Mucosa of rectum (tissue), 2 donors: ENCODE data around the gene CALML4.
A peak's percentile ranks its signal among the peaks of the same experiment; 100 is the strongest.
"Not testable (repeated sequence)": the region's sequence is repeated elsewhere in the genome, so short reads cannot be mapped to it uniquely, and the experiment has no call there.

Experiments used
- H3K27ac ChIP-seq, 2 donors: one replicate each; pipeline ENCODE4 v1.7.0; 2013; ENCODE audit warnings: inconsistent platforms in 2 of 2, low read depth in 2 of 2, low read length in 2 of 2
- H3K27me3 ChIP-seq, 2 donors: one replicate each; pipeline ENCODE4 v1.7.0; 2013; ENCODE audit warnings: low read length in 2 of 2; ENCODE audit not compliant: control insufficient read depth in 2 of 2, insufficient read depth in 2 of 2
- H3K36me3 ChIP-seq, 2 donors: one replicate each; pipeline ENCODE4 v1.7.0; 2013; ENCODE audit warnings: low read length in 2 of 2; ENCODE audit not compliant: control insufficient read depth in 2 of 2, insufficient read depth in 2 of 2
- H3K4me1 ChIP-seq, 2 donors: one replicate each; pipeline ENCODE4 v1.7.0; 2013; ENCODE audit warnings: low read length in 2 of 2, mild to moderate bottlenecking in 1 of 2; ENCODE audit not compliant: control insufficient read depth in 2 of 2, insufficient read depth in 2 of 2
- H3K4me3 ChIP-seq, 2 donors: one replicate each; pipeline ENCODE4 v1.7.0; 2013; ENCODE audit warnings: low read length in 2 of 2
- H3K9ac ChIP-seq, 2 donors: one replicate each; pipeline ENCODE4 v1.7.0; 2013; ENCODE audit warnings: low read length in 2 of 2, low read depth in 1 of 2, mild to moderate bottlenecking in 1 of 2
- H3K9me3 ChIP-seq, 2 donors: one replicate each; pipeline ENCODE4 v1.7.0; 2013; ENCODE audit warnings: low read length in 2 of 2; ENCODE audit not compliant: control insufficient read depth in 2 of 2
- donor health status: healthy.
- donor health status: Normal muscosa, but diverticular disease.

CALML4 gene

DNA sequence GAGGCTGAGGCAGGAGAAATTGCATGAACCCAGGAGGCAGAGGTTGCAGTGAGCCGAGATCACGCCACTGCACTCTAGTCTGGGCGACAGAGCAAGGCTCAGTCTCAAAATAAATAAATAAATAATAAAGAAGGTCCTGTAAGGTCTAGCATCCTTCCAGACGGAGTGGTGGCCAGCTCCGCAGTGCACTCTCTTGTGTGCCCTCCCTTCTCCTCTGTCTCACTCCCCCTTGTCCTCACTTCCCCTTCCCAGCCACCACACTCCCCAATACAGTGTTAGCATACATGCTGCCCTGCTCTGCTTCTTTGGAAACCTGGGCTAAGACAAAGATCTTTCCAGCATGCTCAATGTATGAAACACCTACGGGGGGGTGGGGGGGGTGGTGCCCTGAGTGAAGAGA lies 27.8 kb upstream of the CALML4 start:
- Histone ChIP-seq H3K9ac (no peak overlapping the region), H3K27me3 (no peaks in the 10 kb centered on the region), H3K4me1 (peaks cover 15 to 29% of the 10 kb centered on the region in 2 donors), H3K27ac (no peak overlapping the region), H3K36me3 (no peaks in the 10 kb centered on the region), H3K9me3 (no peaks in the 10 kb centered on the region), H3K4me3 (no peak overlapping the region)

DNA sequence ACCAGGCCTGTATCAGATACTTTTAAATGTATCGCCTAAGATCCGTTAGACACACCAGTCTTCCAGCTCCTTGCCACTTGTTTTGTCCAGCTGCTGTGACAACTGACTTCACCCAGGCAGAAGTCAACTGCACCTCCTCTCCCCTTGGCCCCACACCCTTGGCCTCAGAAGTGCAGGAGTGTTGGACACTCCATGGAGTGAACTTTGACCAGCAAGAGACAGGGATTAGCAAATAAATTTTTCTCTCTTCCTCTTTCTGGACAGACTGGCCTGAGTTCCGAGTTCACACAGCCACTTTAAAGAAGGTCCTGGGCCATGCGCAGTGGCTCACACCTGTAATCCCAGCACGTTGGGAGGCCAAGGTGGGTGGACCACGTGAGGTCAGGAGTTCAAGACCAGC lies 27.3 kb upstream of the CALML4 start:
- Histone ChIP-seq H3K36me3 (no peaks in the 10 kb centered on the region), H3K4me3 (no peak overlapping the region), H3K27me3 (no peaks in the 10 kb centered on the region), H3K4me1 (peaks cover 18 to 34% of the 10 kb centered on the region in 2 donors), H3K9ac (no peak overlapping the region), H3K27ac (no peak overlapping the region), H3K9me3 (no peaks in the 10 kb centered on the region)

DNA sequence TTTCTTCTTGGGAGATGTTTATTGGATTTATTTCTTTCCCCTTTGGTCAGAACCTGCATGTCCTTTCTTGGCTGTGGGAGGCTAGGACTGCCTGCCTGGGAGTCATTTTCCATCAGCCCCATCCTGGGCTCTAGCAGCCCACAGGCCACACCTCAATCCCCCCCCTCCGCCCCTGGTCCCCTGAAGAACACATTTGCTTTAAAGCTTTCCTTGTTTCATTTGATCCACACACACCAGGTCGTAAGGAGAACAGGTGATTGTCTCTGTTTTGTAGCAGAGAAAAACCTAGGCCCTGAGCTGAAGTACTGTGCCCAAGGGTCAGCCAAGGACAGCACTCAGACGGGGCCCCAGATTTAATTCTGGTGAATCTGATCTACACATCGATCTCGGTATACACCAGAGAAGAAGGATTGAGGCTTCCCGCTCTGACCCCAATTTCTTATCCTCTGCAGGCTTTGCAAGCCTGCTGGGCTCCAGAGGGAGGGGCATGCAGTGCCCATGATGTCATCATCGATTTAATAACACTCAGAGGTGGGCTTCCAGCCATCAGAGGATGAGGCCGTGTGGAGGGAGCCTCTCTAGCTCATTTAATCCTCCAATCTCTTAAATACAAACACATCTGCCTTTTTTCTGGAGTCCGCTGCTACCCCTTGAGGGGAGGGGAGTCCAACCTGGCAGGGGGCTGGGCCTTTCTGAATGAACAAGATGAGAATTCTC lies 26.1 kb upstream of the CALML4 start:
- Histone ChIP-seq H3K36me3 (no peaks in the 10 kb centered on the region), H3K27ac (no peak overlapping the region), H3K4me1 (peaks cover 18 to 34% of the 10 kb centered on the region in 2 donors), H3K27me3 (no peaks in the 10 kb centered on the region), H3K9ac (no peak overlapping the region), H3K9me3 (no peaks in the 10 kb centered on the region), H3K4me3 (no peak overlapping the region)

DNA sequence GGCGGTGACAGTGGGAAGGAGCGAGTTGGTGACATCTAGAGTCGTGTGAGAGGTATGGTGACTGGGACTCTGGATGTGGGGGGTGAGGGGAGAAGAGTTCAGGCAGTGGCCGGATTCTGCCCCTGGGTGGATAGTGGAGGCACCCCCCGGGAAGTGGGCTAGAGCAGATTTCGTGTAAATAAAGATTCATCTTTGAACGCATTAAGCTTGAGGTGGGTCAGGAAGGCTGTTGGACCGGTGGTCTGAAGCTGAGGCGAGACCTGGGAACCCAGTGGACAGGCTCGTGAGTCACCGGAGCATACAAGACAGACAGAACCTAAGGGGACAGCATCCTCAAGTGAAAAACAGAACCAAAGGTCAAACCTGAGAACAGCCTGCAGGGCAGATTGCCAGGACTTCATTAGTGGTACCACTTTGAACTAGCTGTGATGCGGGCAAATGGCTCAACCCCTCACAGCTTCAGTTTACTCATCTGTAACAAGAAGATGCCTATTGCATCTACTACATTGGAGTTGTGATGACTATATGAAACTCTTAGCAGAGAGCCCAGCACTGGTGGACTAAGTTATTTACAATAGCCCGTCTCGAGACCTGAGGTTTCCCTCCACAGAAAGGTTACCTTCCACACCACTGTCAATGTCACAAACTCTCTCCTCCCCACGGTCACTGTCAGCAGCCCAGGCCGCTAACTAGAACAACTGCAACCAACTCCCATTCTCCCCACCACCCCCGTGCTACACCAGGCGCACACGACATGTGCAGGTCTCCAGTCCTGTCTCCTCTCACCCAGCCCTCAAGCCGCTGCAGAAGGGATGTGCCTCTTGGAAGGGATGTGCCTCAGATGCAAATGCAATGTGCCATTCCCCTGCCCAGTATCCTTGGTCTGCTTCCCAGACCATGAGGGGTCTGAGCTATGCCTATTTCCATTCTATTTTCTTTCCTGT lies 25.3 kb upstream of the CALML4 start:
- peaks cover 18 to 34% of the 10 kb centered on the region in 2 donors for H3K4me1 ChIP-seq

DNA sequence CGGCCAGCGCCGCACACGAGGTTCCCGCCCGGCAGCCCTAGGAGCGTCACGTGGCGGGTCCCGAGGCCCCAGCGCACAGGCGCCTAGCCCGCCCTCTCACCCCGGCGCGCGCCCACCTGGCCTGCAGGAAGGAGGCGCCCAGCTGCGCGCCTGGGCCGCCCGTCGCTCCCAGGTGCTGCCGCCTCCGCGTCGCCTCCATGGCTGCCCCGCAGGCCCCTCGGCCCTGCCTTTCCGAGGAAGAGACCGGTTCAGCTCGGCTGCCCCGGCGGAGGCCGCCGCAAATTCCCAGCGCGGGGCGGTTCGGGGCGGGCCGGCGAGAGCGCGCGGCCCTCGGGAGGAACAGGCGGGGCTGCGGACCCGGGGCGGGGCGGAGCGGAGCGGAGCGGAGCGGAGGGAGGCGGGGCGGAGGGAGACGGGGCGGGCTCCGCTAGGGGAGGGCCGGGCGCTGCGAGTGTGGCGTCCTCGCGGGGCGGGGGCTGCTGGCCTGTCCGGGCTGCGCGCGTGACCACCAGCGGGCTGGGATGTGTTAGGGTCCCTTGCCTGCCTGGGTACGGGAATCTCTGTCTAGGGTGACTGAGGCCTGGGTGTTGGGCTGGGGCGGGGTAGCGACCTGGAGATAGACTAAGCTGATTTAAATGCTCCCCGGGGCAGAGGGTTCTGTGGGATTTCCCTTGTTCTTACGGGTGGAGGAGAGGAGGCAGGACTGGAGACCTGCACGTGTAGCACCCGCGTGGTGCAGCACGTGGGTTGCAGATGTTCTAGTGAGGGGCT lies 24.4 kb upstream of the CALML4 start, which contains the start of gene CLN6:
TSS of gene CLN6 (minus strand) at position 343 of the 771 bp plus-strand sequence. CDS start at position 199, 144 bp downstream.
- Histone ChIP-seq H3K27me3 (no peaks in the 10 kb centered on the region), H3K27ac (peak within 1 kb of the TSS; percentile 85 to 88), H3K36me3 (no peaks in the 10 kb centered on the region), H3K9ac (peak within 1 kb of the TSS; percentile 65 to 86), H3K4me3 (peak within 1 kb of the TSS; percentile 82 to 83), H3K4me1 (peaks cover 18 to 34% of the 10 kb centered on the region in 2 donors), H3K9me3 (no peaks in the 10 kb centered on the region)

More for the DNA sequence above, 25.3 kb upstream of the CALML4 start:
- Histone ChIP-seq H3K27me3 (no peaks in the 10 kb centered on the region), H3K4me3 (peak overlapping the region; percentile 76 to 82), H3K27ac (peak overlapping the region; percentile 85 to 88), H3K9ac (peak overlapping the region; percentile 65 to 73), H3K36me3 (no peaks in the 10 kb centered on the region), H3K9me3 (no peaks in the 10 kb centered on the region)

DNA sequence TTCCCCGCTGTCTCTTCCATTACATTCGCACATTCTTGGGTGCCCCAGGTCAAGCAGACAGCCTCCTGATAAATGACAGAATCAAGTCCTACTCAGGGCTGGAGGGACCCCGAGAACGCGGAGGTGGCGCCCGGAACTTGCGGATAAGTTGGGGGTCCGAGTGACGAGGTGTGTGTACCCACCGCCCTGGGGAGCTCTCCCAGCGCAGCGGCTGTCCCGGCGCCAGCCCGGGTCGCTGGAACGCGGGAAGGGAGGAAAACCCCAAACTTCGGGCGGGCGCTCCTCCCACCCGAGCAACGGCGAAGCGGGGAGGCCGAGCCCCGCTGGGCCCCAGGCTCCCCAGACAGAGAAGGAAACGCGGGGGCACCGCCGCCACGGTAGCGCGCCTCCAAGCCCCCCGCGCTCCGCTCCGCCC lies 23.8 kb upstream of the CALML4 start:
- H3K27me3 ChIP-seq: no peaks in the 10 kb centered on the region
- H3K4me3 ChIP-seq: peak overlapping the region; percentile 82 to 83
- peak overlapping the region; percentile 61 to 86 for H3K9ac ChIP-seq
- H3K27ac ChIP-seq: peak overlapping the region; percentile 85 to 88
- H3K4me1 ChIP-seq: peaks cover 18 to 34% of the 10 kb centered on the region in 2 donors
- H3K9me3 ChIP-seq: no peaks in the 10 kb centered on the region
- H3K36me3 ChIP-seq: no peaks in the 10 kb centered on the region

DNA sequence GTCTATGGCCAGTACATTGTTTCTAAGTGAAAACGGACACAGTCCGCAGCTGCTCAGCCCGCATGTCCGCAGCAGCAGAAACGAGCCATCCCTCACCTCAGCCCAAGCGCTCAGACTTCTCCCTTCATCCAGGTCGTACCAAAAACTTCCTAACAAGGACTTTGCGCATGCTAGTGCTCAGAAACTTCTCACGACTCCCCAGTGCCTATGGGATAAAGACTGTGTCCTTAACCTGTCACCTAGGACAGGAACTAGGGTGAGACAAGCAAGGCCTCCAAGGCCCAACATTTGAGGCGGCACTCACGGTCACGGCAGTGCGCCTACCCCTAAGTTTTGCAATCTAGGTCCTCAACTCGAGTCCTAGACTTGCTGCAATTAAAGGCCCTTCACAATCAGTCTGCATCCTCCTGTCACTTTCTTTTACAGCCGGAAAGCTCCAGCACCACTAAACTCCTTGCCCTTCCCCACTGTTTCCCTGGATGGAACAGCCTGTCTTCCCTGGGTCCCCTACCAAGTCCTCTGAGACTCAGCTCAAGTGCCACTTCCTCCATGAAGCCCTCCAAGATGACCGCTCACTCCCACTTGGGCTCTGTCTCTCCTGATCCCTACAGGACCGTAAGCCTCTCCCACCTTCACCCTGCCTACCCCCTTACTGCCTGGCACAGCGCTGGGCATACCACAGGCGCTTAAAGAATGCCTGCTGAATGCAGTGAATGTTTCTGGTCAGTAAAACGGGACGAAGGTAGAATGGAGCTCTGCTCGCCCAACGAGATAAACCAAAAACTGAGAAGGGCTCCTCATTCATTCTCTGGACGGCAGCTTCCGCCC lies 23.2 kb upstream of the CALML4 start:
- Histone ChIP-seq H3K9me3 (no peaks in the 10 kb centered on the region), H3K9ac (peak overlapping the region; percentile 61 to 86), H3K27me3 (no peaks in the 10 kb centered on the region), H3K27ac (peak overlapping the region; percentile 85 to 88), H3K4me3 (peak overlapping the region; percentile 82 to 83), H3K36me3 (no peaks in the 10 kb centered on the region), H3K4me1 (peaks cover 18 to 30% of the 10 kb centered on the region in 2 donors)

DNA sequence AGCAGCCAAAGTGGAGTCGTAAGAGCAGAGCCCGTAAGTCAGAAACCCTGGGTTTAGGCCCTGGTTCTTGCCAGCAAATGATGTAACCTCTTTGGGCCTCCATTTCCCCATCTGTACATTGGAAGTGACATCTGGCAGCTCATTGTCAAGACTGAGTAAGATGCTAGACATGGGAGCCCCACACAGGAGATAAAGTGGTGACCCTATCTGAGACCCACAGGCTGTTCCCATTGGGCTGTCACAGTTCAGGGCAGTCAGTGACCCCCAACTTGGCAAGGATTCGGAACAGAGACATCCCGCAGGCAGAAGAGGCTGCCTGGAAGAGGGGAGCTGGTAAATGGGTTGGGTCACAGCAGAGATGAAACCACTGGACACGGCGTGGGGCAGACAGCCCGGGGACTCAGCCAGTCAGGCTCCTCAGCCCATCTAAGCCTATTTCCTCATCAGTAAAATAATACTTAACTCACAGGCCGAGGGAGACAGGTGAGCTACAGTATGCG lies 22.6 kb upstream of the CALML4 start:
- peak overlapping the region in 1 of 2 donors; percentile 86 for H3K9ac ChIP-seq

DNA sequence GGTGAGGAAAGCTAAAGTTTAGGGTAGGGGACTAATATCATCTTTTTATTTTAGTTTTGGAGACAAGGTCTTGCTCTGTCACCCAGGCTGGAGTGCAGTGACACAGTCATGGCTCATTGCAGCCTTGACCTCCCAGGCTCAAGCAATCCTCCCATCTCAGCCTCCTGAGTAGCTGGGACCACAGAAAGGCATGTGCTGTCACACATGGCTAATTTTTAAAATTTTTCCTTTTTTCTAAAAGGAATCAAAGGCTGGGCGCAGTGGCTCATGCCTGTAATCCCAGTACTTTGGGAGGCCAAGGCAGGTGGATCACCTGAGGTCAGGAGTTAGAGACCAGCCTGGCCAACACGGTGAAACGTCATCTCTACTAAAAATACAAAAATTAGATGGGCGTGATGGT lies 20.3 kb upstream of the CALML4 start:
- H3K27me3 ChIP-seq, H3K9ac ChIP-seq, H3K36me3 ChIP-seq, H3K27ac ChIP-seq, H3K9me3 ChIP-seq, H3K4me3 ChIP-seq: not testable (repeated sequence)
- H3K4me1 ChIP-seq: peaks cover 17 to 22% of the 10 kb centered on the region in 2 donors

More for the DNA sequence above, 22.6 kb upstream of the CALML4 start:
- H3K36me3 ChIP-seq: no peaks in the 10 kb centered on the region
- H3K4me3 ChIP-seq: peak overlapping the region; percentile 82 to 83
- peaks cover 18 to 29% of the 10 kb centered on the region in 2 donors for H3K4me1 ChIP-seq
- no peaks in the 10 kb centered on the region for H3K9me3 ChIP-seq
- H3K27ac ChIP-seq: no peak overlapping the region
- no peaks in the 10 kb centered on the region for H3K27me3 ChIP-seq
